ENCODE measurements around the gene CUX1.

The CUX1 gene

DNA sequence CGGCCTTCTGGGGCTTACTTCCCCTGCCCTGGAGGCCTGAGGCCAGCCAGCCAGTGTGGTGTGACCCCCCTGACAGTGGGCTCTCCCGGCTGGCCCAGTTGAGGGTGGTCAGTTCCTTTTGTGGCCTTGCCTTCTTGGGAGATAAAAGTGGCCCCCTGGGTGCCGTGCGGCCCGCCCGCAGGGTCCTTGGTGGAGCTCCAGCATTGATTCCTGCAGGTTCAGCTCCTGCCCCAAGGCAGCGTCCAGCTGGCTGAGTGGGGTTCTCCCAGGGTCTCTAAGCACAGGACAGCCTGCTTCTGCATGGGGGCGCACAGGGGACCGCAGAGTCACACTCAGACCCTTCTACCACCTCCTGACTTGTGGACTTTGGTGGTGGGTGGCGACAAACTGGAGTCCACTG, 62.1 kb downstream of the CUX1 start:
- Histone ChIP-seq H3K4me3 (IDR thresholded peaks at IDR 0.05; ENCODE audit: insufficient read depth, low read depth, low read length) (no peak overlapping the region), H3K27me3 (ENCODE audit: insufficient read depth, low read depth) (no peaks in the 10 kb centered on the region), H3K36me3 (ENCODE audit: insufficient read depth) (no peaks in the 10 kb centered on the region), H3K27ac (no peak overlapping the region), H3K4me2 (no peak overlapping the region), H3K79me2 (ENCODE audit: insufficient read depth, low read depth) (peaks cover 20% of the 10 kb centered on the region; the same call in 1 of the 2 replicates), H3K4me1 (ENCODE audit: low read depth, poor library complexity, severe bottlenecking) (no peaks in the 10 kb centered on the region), H3K9ac (no peak overlapping the region), H4K20me1 (ENCODE audit: insufficient read depth) (no peaks in the 10 kb centered on the region), H2AFZ (ENCODE audit: low read depth) (no peak overlapping the region)
- TF ChIP-seq, protein P1, sequence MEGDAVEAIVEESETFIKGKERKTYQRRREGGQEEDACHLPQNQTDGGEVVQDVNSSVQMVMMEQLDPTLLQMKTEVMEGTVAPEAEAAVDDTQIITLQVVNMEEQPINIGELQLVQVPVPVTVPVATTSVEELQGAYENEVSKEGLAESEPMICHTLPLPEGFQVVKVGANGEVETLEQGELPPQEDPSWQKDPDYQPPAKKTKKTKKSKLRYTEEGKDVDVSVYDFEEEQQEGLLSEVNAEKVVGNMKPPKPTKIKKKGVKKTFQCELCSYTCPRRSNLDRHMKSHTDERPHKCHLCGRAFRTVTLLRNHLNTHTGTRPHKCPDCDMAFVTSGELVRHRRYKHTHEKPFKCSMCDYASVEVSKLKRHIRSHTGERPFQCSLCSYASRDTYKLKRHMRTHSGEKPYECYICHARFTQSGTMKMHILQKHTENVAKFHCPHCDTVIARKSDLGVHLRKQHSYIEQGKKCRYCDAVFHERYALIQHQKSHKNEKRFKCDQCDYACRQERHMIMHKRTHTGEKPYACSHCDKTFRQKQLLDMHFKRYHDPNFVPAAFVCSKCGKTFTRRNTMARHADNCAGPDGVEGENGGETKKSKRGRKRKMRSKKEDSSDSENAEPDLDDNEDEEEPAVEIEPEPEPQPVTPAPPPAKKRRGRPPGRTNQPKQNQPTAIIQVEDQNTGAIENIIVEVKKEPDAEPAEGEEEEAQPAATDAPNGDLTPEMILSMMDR (conservative IDR thresholded peaks at IDR 0.05; ENCODE audit: low read depth, low read length) = no peak

DNA sequence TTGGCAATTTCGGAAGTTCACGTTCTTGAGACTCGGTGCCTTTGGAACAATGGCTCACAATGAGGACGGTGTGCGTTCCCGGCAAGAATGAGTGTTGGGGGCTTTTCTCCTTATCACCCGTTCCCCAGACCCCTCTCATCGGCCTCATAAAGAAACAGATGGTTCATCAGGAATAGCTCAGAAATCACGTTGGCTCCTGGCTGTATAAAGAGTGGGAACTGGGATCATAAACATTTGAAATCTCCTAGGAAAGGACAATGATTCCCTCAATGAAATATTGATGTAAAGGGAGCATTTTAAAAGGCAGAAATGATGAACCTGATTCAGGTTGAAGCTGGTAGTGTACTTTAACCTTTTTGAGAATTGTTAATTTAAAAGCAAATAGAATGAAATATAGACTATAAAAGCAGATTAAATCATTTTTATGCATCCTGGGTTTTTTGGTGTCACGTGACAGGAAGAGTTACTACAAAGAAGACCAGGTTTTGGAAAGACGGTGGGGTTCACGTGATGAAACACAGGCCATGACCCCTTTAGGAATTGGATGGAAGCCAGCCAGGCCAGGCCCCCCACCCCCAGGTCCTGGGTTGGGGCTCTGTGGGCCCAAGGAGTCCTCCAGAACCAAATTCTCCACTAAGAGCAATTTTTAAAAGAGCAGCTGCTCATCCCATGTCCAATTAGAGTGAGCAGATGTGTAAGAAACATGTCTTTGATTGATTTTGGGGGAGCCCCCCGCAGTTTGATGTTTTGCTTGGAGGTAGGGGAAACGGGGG, 63.0 kb downstream of the CUX1 start:
- no peaks in the 10 kb centered on the region for H3K4me1 ChIP-seq (ENCODE audit: low read depth, poor library complexity, severe bottlenecking)
- no peaks in the 10 kb centered on the region for H3K27me3 ChIP-seq (ENCODE audit: insufficient read depth, low read depth)
- no peaks in the 10 kb centered on the region for H4K20me1 ChIP-seq (ENCODE audit: insufficient read depth)
- TF ChIP-seq, protein P1 (conservative IDR thresholded peaks at IDR 0.05; ENCODE audit: low read depth, low read length) = no peak
- no peak overlapping the region for H3K4me2 ChIP-seq
- H3K9ac ChIP-seq = no peak overlapping the region
- H3K4me3 ChIP-seq (IDR thresholded peaks at IDR 0.05; ENCODE audit: insufficient read depth, low read depth, low read length) = no peak overlapping the region
- no peak overlapping the region for H2AFZ ChIP-seq (ENCODE audit: low read depth)
- peaks cover 16% of the 10 kb centered on the region; the same call in 1 of the 2 replicates for H3K79me2 ChIP-seq (ENCODE audit: insufficient read depth, low read depth)
- no peaks in the 10 kb centered on the region for H3K36me3 ChIP-seq (ENCODE audit: insufficient read depth)
- H3K27ac ChIP-seq = no peak overlapping the region

DNA sequence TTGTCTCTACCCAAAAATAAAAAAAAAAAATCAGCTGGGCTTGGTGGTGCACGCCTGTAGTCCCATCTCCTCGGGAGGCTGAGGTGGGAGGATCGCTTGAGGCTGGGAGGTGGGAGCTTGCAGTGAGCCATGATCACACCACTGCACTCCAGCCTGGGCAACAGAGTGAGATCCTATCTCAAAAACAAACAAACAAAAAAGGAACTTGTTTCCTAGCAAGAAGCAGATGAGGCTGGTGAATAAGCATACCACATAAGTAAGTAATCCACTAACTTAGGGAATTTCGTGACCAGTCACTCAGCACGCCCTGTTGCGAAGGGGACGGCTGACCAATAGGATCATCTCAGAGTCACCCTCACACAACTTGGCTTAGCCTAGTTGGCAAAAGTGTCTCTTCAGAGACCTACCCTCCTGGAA, 64.6 kb downstream of the CUX1 start:
- no peak overlapping the region for H2AFZ ChIP-seq (ENCODE audit: low read depth)
- no peaks in the 10 kb centered on the region for H3K4me1 ChIP-seq (ENCODE audit: low read depth, poor library complexity, severe bottlenecking)
- no peak overlapping the region for H3K4me2 ChIP-seq
- no peaks in the 10 kb centered on the region for H3K27me3 ChIP-seq (ENCODE audit: insufficient read depth, low read depth)
- no peak overlapping the region for H3K27ac ChIP-seq
- H4K20me1 ChIP-seq (ENCODE audit: insufficient read depth) = no peaks in the 10 kb centered on the region
- no peaks in the 10 kb centered on the region for H3K36me3 ChIP-seq (ENCODE audit: insufficient read depth)
- TF ChIP-seq, protein P1 (conservative IDR thresholded peaks at IDR 0.05; ENCODE audit: low read depth, low read length) = no peak
- no peak overlapping the region for H3K9ac ChIP-seq
- H3K79me2 ChIP-seq (ENCODE audit: insufficient read depth, low read depth) = peaks cover 6% of the 10 kb centered on the region; the same call in 1 of the 2 replicates
- H3K4me3 ChIP-seq (IDR thresholded peaks at IDR 0.05; ENCODE audit: insufficient read depth, low read depth, low read length) = no peak overlapping the region

DNA sequence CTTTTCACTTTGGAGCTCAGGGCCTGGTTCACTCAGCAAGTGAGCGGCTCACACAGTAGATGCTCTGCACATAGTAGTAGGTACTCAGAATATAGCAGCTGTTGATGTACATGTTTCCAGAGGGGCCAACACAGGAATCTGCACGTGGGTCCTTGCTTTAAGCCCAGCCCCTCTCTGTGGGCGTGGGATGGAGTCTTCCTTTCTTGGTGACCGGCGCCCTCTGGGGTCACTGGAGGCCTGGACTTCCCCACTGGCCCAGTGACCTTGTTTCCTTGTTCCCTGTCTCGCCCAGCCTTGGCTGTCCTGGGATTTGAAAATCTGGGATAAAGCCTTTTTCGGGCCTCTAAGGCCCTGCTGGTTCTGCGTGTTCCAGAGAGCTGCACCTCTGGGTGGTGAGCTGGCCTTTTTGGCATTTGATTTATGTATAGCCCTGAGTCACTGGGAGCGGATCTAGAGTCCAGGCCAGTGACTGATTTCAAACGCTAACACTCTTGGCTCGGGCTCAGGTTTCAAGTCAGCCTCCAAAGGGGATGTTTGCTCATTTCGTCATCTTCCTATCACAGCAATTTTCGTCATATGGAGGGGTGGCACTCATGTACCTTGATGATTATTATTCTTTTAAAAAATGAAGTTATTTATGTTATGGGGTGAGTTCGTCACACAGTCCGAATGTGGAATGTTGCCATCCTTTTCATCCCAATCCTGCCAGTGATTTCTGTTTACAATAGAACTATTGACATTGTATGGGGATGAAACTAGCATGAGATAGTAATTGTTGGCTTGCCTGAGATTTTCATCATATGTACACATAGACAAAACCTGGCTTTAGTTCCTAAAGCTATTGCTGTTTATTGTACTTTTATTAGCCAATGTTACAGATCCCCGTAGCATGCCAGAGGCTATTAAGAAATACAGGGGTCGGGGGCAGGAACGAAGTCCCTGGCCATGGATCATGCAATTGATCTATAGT, 65.5 kb downstream of the CUX1 start:
- peaks cover 6% of the 10 kb centered on the region; the same call in 1 of the 2 replicates for H3K79me2 ChIP-seq (ENCODE audit: insufficient read depth, low read depth)
- TF ChIP-seq, protein P1 (conservative IDR thresholded peaks at IDR 0.05; ENCODE audit: low read depth, low read length) = no peak
- no peaks in the 10 kb centered on the region for H3K4me1 ChIP-seq (ENCODE audit: low read depth, poor library complexity, severe bottlenecking)
- no peak overlapping the region for H3K4me2 ChIP-seq
- no peaks in the 10 kb centered on the region for H3K27me3 ChIP-seq (ENCODE audit: insufficient read depth, low read depth)
- H3K27ac ChIP-seq = no peak overlapping the region
- H4K20me1 ChIP-seq (ENCODE audit: insufficient read depth) = no peaks in the 10 kb centered on the region
- no peak overlapping the region for H3K9ac ChIP-seq
- H3K36me3 ChIP-seq (ENCODE audit: insufficient read depth) = no peaks in the 10 kb centered on the region
- no peak overlapping the region for H3K4me3 ChIP-seq (IDR thresholded peaks at IDR 0.05; ENCODE audit: insufficient read depth, low read depth, low read length)
- H2AFZ ChIP-seq (ENCODE audit: low read depth) = no peak overlapping the region

Data from KMS-11 (cell line).